BJ (cell line): ENCODE data around the gene PICALM. TPM values are rescaled to one million over a fixed set of nuclear protein-coding genes. Genes with fewer than 3 reads are reported as not detected.

Source experiments
- CTCF ChIA-PET: fragments of 350-600 bp; formaldehyde crosslinking; extraction: SDS; loops from one replicate; lab custom pipeline; 2021; ENCODE audit warnings: antibody characterized with exemption, inconsistent platforms; lab: Yijun Ruan, JAX
- POLR2A ChIA-PET: fragments of 300-600 bp; sonication (Branson Sonifier 250); formaldehyde crosslinking; extraction: SDS; loops from one replicate; lab custom pipeline; 2021; ENCODE audit warnings: antibody characterized with exemption; lab: Charles Lee
- DNase-seq: peaks from one replicate; pipeline ENCODE4 v3.0.0-alpha.2; 2011; ENCODE audit warnings: low read depth
- H3K27me3 ChIP-seq: 2 replicates; pipeline ENCODE4 v1.6.0; 2011; ENCODE audit warnings: low read length; ENCODE audit not compliant: control insufficient read depth, insufficient read depth
- H3K36me3 ChIP-seq: 2 replicates; pipeline ENCODE4 v1.5.1; 2011; ENCODE audit warnings: low read length; ENCODE audit not compliant: control insufficient read depth, insufficient read depth
- H3K4me3 ChIP-seq: 2 replicates; pipeline ENCODE4 v1.5.1; 2011; ENCODE audit warnings: low read depth, mild to moderate bottlenecking, control low read depth, low read length
- polyA plus RNA-seq: library from polyadenylated mRNA; depleted of rRNA; stranded (reverse); fragments of >200 nt; gene quantifications from 2 replicates; pipeline ENCODE4 v1.2.3, GENCODE V29; 2011
- TF ChIP-seq, protein P1 (sequence below): IDR thresholded peaks from 2 replicates; pipeline ENCODE4 v1.5.1; 2011; ENCODE audit warnings: low read depth, mild to moderate bottlenecking, control low read depth, inconsistent platforms, low read length, moderate library complexity; ENCODE audit not compliant: insufficient read depth

Gene PICALM
- polyA plus RNA-seq, 1 experiment, result 215 TPM

DNA sequence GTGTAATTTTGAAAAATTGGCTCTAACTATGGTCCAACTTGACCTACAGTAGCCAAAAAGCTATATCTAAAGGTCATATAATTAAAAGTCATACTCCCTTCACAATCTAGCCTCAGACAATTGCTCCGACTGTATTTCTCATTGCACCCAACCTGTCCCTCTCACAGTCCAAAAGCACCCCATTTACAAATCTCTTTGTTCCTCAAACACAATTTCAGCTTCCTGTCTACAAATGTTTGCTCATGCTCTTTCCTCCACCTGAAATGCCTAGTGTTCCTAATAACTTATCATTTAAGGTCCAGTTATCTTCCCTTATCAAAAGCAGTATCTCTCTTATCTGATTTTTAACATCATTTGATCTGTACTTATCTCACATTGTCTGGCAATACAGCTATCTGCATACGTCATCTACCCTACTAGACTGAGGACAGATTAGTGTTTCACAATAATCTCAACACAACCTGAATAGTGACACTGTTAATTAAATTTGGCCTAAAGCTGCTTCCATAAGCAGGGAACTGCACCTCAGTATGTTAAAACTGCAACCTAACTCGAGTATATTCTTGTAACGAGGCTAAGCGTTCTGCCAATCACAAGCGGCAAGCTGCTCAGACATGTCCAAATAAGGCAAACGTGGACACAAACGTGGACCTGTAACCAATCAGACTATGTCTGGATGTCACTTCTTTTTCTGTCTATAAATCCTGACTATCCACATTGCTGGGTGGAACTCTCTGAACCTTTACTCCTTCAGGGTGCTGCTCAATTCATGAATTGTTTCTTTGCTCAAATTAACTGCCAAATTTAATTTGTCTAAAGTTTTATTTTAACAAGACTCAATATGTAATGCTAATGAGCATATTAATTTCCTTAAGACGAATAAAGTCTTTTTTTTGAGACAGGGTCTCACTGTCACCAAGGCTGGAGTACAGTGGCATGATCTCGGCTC lies 15.9 kb downstream of the PICALM start:
- no peak for DNase-seq
- H3K4me3 ChIP-seq, result no peak overlapping the region
- TF ChIP-seq, protein P1, sequence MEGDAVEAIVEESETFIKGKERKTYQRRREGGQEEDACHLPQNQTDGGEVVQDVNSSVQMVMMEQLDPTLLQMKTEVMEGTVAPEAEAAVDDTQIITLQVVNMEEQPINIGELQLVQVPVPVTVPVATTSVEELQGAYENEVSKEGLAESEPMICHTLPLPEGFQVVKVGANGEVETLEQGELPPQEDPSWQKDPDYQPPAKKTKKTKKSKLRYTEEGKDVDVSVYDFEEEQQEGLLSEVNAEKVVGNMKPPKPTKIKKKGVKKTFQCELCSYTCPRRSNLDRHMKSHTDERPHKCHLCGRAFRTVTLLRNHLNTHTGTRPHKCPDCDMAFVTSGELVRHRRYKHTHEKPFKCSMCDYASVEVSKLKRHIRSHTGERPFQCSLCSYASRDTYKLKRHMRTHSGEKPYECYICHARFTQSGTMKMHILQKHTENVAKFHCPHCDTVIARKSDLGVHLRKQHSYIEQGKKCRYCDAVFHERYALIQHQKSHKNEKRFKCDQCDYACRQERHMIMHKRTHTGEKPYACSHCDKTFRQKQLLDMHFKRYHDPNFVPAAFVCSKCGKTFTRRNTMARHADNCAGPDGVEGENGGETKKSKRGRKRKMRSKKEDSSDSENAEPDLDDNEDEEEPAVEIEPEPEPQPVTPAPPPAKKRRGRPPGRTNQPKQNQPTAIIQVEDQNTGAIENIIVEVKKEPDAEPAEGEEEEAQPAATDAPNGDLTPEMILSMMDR, result no peak
- ChIA-PET POLR2A (no interaction called here), CTCF (interaction anchor here (1.1 to 1.8 kb wide), 4 partner anchors 11 to 165 kb away, joined by 3 to 7 read pairs (median 4); no protein-coding TSS in a partner anchor)
- no peaks in the 10 kb centered on the region; the same call in 1 of the 2 replicates for H3K36me3 ChIP-seq
- no peaks in the 10 kb centered on the region for H3K27me3 ChIP-seq

GRCh38 chr11:86050196-86050709 lies 18.6 kb downstream of the PICALM start:
- TF ChIP-seq, protein P1, result no peak
- no peak for DNase-seq
- Histone ChIP-seq H3K27me3 (no peaks in the 10 kb centered on the region), H3K36me3 (no peaks in the 10 kb centered on the region; the same call in 1 of the 2 replicates), H3K4me3 (no peak overlapping the region)
- POLR2A ChIA-PET, result no interaction called here
- CTCF ChIA-PET, result interaction anchor here (1.6 kb wide), 1 partner anchor 18 kb away, joined by 4 read pairs; no protein-coding TSS in a partner anchor

GRCh38 chr11:86047275-86047991 lies 21.5 kb downstream of the PICALM start:
- ChIA-PET POLR2A (no interaction called here), CTCF (no interaction called here)
- DNase-seq, result no peak
- no peaks in the 10 kb centered on the region for H3K27me3 ChIP-seq
- TF ChIP-seq, protein P1, result no peak
- H3K4me3 ChIP-seq, result no peak overlapping the region
- no peaks in the 10 kb centered on the region; the same call in 1 of the 2 replicates for H3K36me3 ChIP-seq

DNA sequence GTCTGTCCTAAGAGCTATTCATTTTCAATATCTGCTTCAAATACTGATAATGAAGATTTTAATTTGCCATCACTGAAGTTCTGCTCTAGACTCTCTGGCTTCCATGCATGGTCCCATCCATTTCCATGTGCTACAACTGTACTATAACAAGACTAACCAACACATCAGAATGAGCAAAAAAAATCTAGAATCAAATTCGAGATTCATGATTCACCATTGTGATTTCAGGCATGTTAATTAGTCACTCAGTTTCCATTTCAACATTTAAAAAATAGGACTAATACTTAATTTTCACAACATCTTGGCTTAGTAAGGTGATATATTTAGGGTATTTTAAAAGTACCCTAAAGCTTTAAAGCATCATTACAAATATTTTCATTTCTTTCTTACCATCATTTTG lies 22.8 kb downstream of the PICALM start:
- no peaks in the 10 kb centered on the region for H3K36me3 ChIP-seq
- no peaks in the 10 kb centered on the region for H3K27me3 ChIP-seq
- H3K4me3 ChIP-seq, result no peak overlapping the region
- ChIA-PET CTCF (interaction anchor here (0.7 kb wide), 1 partner anchor 12 kb away, joined by 3 read pairs; no protein-coding TSS in a partner anchor), POLR2A (no interaction called here)
- no peak for DNase-seq
- TF ChIP-seq, protein P1, result no peak
